WERI-Rb-1 (cell line): ENCODE data around the gene SH3RF3.

Experiments used
- DNase-seq: peaks from one replicate; pipeline ENCODE4 v3.0.0-alpha.2; 2020
- H3K27ac ChIP-seq: fragments of 250-450 bp; sonication (Bioruptor Pico); 2 replicates; pipeline ENCODE4 v1.5.1; 2020; ENCODE audit warnings: mild to moderate bottlenecking, moderate library complexity
- H3K27me3 ChIP-seq: fragments of 250-450 bp; sonication (Bioruptor Pico); 2 replicates; pipeline ENCODE4 v1.5.1; 2021; ENCODE audit warnings: mild to moderate bottlenecking, low read depth, moderate library complexity; ENCODE audit not compliant: insufficient read depth, severe bottlenecking
- H3K36me3 ChIP-seq: fragments of 250-450 bp; sonication (Bioruptor Pico); 2 replicates; pipeline ENCODE4 v1.5.1; 2020; ENCODE audit warnings: mild to moderate bottlenecking, moderate library complexity
- H3K4me3 ChIP-seq: 2 replicates; pipeline ENCODE4 v1.5.1; 2011; ENCODE audit warnings: low read depth, mild to moderate bottlenecking, control low read depth, low read length
- H3K9me3 ChIP-seq: fragments of 250-450 bp; sonication (Bioruptor Pico); 2 replicates; pipeline ENCODE4 v1.5.1; 2021; ENCODE audit warnings: mild to moderate bottlenecking, moderate library complexity; ENCODE audit not compliant: severe bottlenecking
- TF ChIP-seq, protein P1 (sequence below): IDR thresholded peaks from 2 replicates; pipeline ENCODE4 v1.5.1; 2011; ENCODE audit warnings: low read depth, mild to moderate bottlenecking, control low read depth, inconsistent platforms, low read length

Gene SH3RF3

DNA sequence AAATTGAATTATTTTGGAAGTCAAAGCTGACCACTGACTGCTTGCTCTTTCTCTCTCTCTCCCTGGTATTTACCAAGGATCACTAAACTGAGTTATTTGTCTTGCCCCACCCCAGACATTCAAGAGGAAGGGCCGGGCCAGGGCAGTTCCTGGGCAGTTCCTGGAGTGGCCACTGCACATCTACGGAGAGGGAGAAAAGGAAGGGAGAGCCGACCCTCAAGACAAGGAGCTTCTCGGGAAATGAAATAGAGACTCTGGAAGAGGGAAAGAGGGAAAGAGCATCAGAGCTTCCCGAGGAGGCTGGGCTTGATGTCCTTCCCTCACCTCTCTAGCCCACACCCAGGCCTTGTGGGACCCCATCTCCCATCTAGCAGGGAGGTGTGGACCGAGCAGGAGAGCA lies 401.7 kb downstream of the SH3RF3 start:
- Histone ChIP-seq H3K36me3 (no peaks in the 10 kb centered on the region), H3K27me3 (no peaks in the 10 kb centered on the region), H3K27ac (no peak overlapping the region), H3K9me3 (no peaks in the 10 kb centered on the region), H3K4me3 (no peak overlapping the region)
- TF ChIP-seq, protein P1, sequence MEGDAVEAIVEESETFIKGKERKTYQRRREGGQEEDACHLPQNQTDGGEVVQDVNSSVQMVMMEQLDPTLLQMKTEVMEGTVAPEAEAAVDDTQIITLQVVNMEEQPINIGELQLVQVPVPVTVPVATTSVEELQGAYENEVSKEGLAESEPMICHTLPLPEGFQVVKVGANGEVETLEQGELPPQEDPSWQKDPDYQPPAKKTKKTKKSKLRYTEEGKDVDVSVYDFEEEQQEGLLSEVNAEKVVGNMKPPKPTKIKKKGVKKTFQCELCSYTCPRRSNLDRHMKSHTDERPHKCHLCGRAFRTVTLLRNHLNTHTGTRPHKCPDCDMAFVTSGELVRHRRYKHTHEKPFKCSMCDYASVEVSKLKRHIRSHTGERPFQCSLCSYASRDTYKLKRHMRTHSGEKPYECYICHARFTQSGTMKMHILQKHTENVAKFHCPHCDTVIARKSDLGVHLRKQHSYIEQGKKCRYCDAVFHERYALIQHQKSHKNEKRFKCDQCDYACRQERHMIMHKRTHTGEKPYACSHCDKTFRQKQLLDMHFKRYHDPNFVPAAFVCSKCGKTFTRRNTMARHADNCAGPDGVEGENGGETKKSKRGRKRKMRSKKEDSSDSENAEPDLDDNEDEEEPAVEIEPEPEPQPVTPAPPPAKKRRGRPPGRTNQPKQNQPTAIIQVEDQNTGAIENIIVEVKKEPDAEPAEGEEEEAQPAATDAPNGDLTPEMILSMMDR = no peak
- no peak for DNase-seq

DNA sequence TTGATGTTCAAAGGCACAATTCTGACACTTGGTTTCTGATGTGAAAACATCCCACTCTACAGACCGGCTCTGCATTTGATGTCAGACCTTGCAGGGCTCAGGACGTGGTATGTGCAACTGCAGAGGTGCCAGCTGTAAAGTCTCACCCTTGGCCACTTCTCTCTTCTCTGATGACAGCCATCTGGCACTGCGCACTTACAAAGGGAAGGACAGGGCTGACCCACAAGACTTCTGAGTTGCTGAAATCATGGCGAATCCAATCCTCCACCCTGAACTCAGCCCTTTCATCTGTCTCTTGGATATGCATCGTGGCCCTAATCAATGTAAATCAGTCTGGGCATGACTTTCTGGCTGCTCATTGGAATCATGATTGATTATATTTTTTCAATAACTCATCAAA lies 402.2 kb downstream of the SH3RF3 start:
- TF ChIP-seq, protein P1 = no peak
- H3K27ac ChIP-seq = no peak overlapping the region
- no peaks in the 10 kb centered on the region for H3K36me3 ChIP-seq
- no peaks in the 10 kb centered on the region for H3K9me3 ChIP-seq
- DNase-seq = no peak
- H3K27me3 ChIP-seq = no peaks in the 10 kb centered on the region
- H3K4me3 ChIP-seq = no peak overlapping the region

- Histone ChIP-seq H3K9me3 (no peaks in the 10 kb centered on the region), H3K27ac (no peak overlapping the region), H3K4me3 (no peak overlapping the region), H3K36me3 (no peaks in the 10 kb centered on the region), H3K27me3 (no peaks in the 10 kb centered on the region)
- no peak for DNase-seq
- TF ChIP-seq, protein P1 = no peak
Measured at GRCh38 chr2:109531896-109532727, 403.1 kb downstream of the SH3RF3 start.

DNA sequence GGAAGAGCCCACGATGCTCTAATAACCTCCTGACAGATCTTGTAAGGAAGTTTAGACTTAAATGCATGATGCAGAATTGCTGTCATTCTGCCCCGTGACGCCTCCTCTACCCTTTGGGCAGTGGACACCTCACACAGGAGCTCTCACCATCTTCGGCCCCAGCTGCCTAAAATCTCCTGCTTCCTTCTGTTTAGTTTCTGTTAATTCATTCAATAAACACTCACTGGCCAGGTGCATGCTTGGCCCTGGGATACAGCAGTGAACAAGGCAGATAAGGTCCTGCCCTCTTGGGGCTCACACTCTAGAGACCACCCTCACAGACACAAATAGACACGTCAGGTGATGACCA lies 403.7 kb downstream of the SH3RF3 start:
- Histone ChIP-seq H3K27me3 (no peaks in the 10 kb centered on the region), H3K4me3 (no peak overlapping the region), H3K27ac (no peak overlapping the region), H3K9me3 (no peaks in the 10 kb centered on the region), H3K36me3 (no peaks in the 10 kb centered on the region)
- TF ChIP-seq, protein P1 = no peak
- DNase-seq = no peak

DNA sequence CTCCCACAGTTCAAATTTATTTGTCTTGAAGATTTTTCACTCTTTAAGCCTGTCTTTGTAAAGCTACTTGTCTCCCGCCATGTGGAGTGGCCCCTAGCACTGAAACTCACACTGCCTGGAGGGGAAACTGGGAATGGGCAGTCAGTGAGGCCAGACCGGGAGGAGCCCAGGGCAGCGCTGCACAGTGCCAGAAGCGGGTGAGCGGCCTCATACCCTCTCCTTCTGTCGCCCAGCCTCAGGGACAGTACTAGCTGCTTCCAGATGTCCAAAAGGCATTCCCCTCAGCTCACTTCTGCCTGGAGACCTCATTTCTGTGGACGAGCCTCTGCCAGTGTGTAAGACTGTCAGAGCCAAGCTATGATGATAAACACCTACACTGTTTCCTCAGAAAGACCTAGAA lies 404.8 kb downstream of the SH3RF3 start:
- DNase-seq = no peak
- H3K9me3 ChIP-seq = no peaks in the 10 kb centered on the region
- TF ChIP-seq, protein P1 = no peak
- no peaks in the 10 kb centered on the region for H3K27me3 ChIP-seq
- H3K36me3 ChIP-seq = no peaks in the 10 kb centered on the region
- H3K27ac ChIP-seq = no peak overlapping the region
- H3K4me3 ChIP-seq = no peak overlapping the region
